ENCODE data around the gene ARL8A. TPM values are rescaled to one million over a fixed set of nuclear protein-coding genes. Genes with fewer than 3 reads are reported as not detected.
"Not testable (repeated sequence)": the region's sequence is repeated elsewhere in the genome, so short reads cannot be mapped to it uniquely, and the experiment has no call there.

The ARL8A gene
- total and polyA plus RNA-seq, 5 donors from 2014 or later, result 6.6 to 84.1 (median 7.9) TPM

DNA sequence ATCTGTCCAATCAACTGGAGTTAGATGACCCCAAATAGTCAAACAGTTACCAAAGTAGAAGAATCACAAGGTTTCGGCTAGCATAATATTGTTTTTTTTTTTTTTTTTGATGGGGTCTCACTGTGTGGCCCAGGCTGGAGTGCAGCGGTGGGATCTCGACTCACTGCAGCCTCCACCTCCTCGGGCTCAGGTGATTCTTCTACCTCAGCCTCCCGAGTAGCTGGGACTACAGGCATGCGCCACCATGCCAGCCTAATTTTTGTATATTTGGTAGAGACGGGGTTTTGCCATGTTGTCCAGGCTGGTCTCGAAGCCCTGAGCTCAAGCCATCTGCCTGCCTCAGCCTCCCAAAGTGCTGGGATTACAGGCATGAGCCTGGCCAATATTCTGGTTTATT lies 1.2 kb upstream of the ARL8A start:
- not testable (repeated sequence) for H3K36me3 Mint-ChIP-seq; DNase-seq; H3K9me3 ChIP-seq (ENCODE audit: control insufficient read depth in 2 of 2, low read length in 2 of 2); H3K9me3 Mint-ChIP-seq; H3K27me3 Mint-ChIP-seq; H3K27me3 ChIP-seq (ENCODE audit: control insufficient read depth, insufficient read depth, low read length); ATAC-seq (ENCODE audit: low read depth in 2 of 2)
- Mint-ChIP-seq H3K4me1 (peaks cover 6 to 38% (median 26%) of the 10 kb centered on the region in 4 donors), H3K4me3 (peak overlapping the region; percentile 91 to 97 (median 92)), H3K27ac (peak overlapping the region; percentile 64 to 96 (median 96))
- Histone ChIP-seq H3K4me3 (ENCODE audit: low read depth, low read length) (peak overlapping the region; percentile 86), H3K36me3 (ENCODE audit: control insufficient read depth, insufficient read depth, low read length) (peaks cover 27% of the 10 kb centered on the region), H3K27ac (ENCODE audit: insufficient read depth, low read length, poor library complexity, severe bottlenecking) (peak overlapping the region; percentile 74), H3K4me1 (ENCODE audit: control insufficient read depth, insufficient read depth, low read length, poor library complexity, severe bottlenecking) (peaks cover 27% of the 10 kb centered on the region)

DNA sequence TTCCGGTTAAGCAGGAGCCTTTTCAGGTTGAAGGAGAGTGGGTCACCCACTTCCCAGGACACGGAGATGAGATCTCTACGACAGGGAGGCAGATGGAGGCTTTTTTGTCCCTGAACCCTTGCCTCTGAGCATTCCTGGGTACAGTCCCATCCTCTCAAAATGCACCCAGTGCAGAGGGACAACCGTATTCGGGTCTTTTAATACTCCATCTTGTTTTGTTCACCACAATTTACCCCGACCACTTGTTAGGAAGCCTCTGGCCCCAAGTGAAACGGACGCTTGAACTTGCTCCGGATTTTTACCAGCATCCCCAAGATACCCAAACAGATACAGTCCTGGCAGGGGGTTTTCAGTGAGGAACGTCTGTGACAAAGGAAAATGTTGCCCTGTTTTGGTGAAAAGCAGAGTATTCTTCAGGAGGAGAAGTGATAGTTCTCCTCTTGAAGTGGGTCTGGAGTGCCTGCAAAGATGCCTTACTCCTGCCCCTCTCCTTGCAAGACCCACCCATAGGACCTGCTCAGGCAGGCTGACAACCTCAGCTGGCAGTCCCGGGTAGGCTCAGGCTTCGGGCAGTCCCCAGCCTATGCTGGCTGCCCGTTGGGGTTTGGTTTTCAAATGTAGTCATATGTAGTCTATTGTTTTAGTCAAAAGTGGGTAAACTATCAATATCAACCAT lies 669 bp upstream of the ARL8A start:
- Histone ChIP-seq H3K36me3 (ENCODE audit: control insufficient read depth, insufficient read depth, low read length) (peaks cover 22% of the 10 kb centered on the region), H3K4me1 (ENCODE audit: control insufficient read depth, insufficient read depth, low read length, poor library complexity, severe bottlenecking) (peaks cover 27% of the 10 kb centered on the region), H3K27me3 (ENCODE audit: control insufficient read depth, insufficient read depth, low read length) (no peaks in the 10 kb centered on the region)

DNA sequence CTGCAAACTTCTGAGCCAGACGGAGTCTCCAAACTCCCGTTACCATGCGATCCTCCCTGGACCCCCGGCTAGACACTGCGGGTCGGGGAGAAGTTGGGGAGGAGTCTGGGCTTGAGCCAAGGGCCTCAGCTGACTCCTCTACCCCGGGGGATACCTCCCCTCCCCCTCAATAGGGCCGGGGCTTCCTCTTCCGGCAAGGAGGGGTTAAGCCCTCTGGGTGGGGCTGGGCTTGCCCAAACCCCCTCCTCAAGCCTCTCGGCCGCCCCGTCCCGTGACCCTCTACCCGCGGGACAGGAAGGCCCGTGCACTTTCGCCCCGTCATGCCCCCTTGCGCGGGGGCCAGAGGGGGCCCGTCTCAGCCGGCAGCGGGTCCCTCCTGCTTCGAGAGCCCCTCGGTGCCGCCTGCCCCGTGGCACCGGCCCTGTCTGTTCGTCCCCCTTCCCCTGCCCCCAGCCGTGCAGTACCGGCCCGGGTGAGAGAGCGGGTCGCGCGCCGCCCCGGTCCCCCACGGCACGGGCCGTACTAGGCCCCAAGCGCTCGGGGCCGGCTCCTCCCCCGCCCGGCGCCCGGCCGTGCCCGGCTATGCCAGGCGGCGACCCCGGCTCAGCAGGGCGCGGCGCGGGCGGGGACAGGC lies 652 bp downstream of the ARL8A start:
- Mint-ChIP-seq H3K27ac (peak overlapping the region; percentile 95 to 98 (median 97)), H3K9me3 (no peaks in the 10 kb centered on the region), H3K36me3 (peaks cover 3% of the 10 kb centered on the region), H3K27me3 (no peaks in the 10 kb centered on the region), H3K4me1 (peaks cover 6 to 50% (median 25%) of the 10 kb centered on the region in 4 donors), H3K4me3 (peak overlapping the region; percentile 92 to 97 (median 97))
- DNase-seq, result peak in 2 of 3 donors; percentile 24 to 59
- H3K27me3 ChIP-seq (ENCODE audit: control insufficient read depth, insufficient read depth, low read length), result no peaks in the 10 kb centered on the region
- H3K36me3 ChIP-seq (ENCODE audit: control insufficient read depth, insufficient read depth, low read length), result peaks cover 14% of the 10 kb centered on the region
- H3K9me3 ChIP-seq (ENCODE audit: control insufficient read depth in 2 of 2, low read length in 2 of 2), result no peaks in the 10 kb centered on the region
- peaks cover 27% of the 10 kb centered on the region for H3K4me1 ChIP-seq (ENCODE audit: control insufficient read depth, insufficient read depth, low read length, poor library complexity, severe bottlenecking)
- H3K27ac ChIP-seq (ENCODE audit: insufficient read depth, low read length, poor library complexity, severe bottlenecking), result peak overlapping the region; percentile 74
- peak overlapping the region; percentile 81 for H3K4me3 ChIP-seq (ENCODE audit: low read depth, low read length)
- ATAC-seq (ENCODE audit: low read depth in 2 of 2), result peak; percentile 42

More for the DNA sequence above, 669 bp upstream of the ARL8A start:
- DNase-seq (peak in 2 of 3 donors; percentile 14 to 39), ATAC-seq (ENCODE audit: low read depth in 2 of 2) (no peak)
- peak overlapping the region; percentile 91 to 97 (median 92) for H3K4me3 Mint-ChIP-seq
- H3K27me3 Mint-ChIP-seq, result no peaks in the 10 kb centered on the region
- peak overlapping the region; percentile 86 for H3K4me3 ChIP-seq (ENCODE audit: low read depth, low read length)
- H3K4me1 Mint-ChIP-seq, result peaks cover 6 to 43% (median 26%) of the 10 kb centered on the region in 4 donors
- H3K36me3 Mint-ChIP-seq, result peaks cover 3% of the 10 kb centered on the region
- no peaks in the 10 kb centered on the region for H3K9me3 ChIP-seq (ENCODE audit: control insufficient read depth in 2 of 2, low read length in 2 of 2)
- no peaks in the 10 kb centered on the region for H3K9me3 Mint-ChIP-seq
- H3K27ac ChIP-seq (ENCODE audit: insufficient read depth, low read length, poor library complexity, severe bottlenecking), result peak overlapping the region; percentile 74
- peak overlapping the region; percentile 64 to 96 (median 96) for H3K27ac Mint-ChIP-seq

DNA sequence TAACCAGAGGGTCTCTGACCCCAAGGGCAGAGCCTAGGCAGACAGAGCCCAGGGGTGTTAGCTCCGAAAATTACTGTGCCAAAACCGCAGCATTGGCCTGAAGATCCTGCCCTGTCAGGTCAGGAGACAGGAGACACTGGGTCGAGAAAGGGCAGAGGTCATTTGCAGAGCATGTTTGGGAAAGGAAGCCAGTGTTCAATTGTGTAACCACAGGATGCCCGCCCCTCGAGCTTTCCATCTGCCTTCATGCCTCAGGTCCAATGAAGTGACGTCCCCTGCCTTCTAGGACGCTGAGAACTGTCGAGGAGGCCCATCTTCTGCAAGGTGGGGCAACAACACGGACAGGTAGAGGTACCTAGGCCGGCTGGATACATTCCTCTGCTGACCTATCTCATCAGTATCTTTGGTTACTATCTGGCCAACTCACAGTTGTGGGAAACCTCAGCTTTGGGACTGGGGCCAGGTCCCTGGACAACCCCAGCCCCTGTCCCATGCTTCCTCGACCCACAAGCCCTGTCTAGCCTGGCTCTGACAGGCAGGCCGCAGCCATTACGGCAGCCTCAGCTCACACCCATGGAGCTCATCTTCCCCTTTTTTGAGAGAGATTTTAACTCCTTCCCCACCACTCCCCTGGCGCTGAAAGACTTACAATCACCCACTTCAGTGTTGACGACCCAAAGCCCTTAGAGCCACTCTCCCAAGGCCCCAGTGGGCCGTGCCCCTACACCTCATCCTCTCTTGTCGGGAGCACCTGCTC lies 1.3 kb downstream of the ARL8A start:
- H3K4me3 ChIP-seq (ENCODE audit: low read depth, low read length), result peak overlapping the region; percentile 81
- peaks cover 27% of the 10 kb centered on the region for H3K4me1 ChIP-seq (ENCODE audit: control insufficient read depth, insufficient read depth, low read length, poor library complexity, severe bottlenecking)
- H3K36me3 ChIP-seq (ENCODE audit: control insufficient read depth, insufficient read depth, low read length), result peaks cover 12% of the 10 kb centered on the region
- ATAC-seq (ENCODE audit: low read depth in 2 of 2) (peak; percentile 25 to 33), DNase-seq (peak in 2 of 3 donors; percentile 23 to 38)
- H3K9me3 ChIP-seq (ENCODE audit: control insufficient read depth in 2 of 2, low read length in 2 of 2), result no peaks in the 10 kb centered on the region
- Mint-ChIP-seq H3K36me3 (peaks cover 5% of the 10 kb centered on the region), H3K27ac (peak overlapping the region; percentile 95 to 98 (median 97)), H3K4me1 (peaks cover 6 to 55% (median 26%) of the 10 kb centered on the region in 4 donors), H3K27me3 (no peaks in the 10 kb centered on the region), H3K9me3 (no peaks in the 10 kb centered on the region), H3K4me3 (peak overlapping the region; percentile 92 to 97 (median 97))
- H3K27ac ChIP-seq (ENCODE audit: insufficient read depth, low read length, poor library complexity, severe bottlenecking), result peak overlapping the region; percentile 74
- H3K27me3 ChIP-seq (ENCODE audit: control insufficient read depth, insufficient read depth, low read length), result no peaks in the 10 kb centered on the region

DNA sequence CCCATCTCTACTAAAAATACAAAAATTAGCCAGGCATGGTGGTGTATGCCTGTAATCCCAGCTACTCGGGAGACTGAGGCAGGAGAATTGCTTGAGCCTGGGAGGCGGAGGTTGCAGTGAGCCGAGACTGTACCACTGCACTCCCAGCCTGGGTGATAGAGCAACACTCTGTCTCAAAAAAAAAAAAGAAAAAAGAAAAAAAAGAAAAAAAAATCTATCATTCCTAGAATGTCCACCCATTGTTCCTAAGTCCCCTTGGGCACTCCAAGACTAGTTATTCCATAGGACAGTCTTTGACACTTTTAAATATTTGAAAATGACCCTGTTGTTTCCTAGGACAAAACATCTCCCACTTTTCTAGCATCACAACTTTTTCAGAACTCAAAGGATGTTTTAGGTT lies 3.1 kb downstream of the ARL8A start:
- ATAC-seq (ENCODE audit: low read depth in 2 of 2); H3K27me3 Mint-ChIP-seq; H3K9me3 Mint-ChIP-seq: not testable (repeated sequence)

DNA sequence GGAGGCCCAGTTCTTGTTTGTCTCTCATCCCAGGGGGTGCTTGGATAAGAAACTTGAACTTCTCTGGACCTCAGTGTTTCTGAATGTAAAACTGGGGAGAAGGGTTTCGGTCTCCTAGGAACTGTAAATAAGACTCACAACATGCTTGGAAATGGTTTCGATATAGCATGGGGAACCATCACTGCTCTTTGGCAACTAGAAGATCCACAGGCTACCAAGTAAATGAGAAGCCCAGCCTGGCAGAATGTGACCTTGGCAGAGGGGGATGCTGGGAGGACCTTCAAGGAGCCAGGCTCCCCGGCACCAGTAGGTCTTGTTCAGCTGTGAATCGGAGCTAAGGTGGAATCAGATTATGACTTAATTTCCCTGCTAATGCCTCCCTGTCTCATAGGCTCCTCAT lies 3.7 kb downstream of the ARL8A start:
- Mint-ChIP-seq H3K9me3 (no peaks in the 10 kb centered on the region), H3K4me3 (peak overlapping the region in 3 of 4 donors; percentile 61 to 92 (median 85)), H3K27me3 (no peaks in the 10 kb centered on the region), H3K27ac (peak overlapping the region in 1 of 3 donors; percentile 49), H3K36me3 (peaks cover 10% of the 10 kb centered on the region), H3K4me1 (peaks cover 6 to 50% (median 24%) of the 10 kb centered on the region in 4 donors)
- H3K4me1 ChIP-seq (ENCODE audit: control insufficient read depth, insufficient read depth, low read length, poor library complexity, severe bottlenecking), result peaks cover 27% of the 10 kb centered on the region
- ATAC-seq (ENCODE audit: low read depth in 2 of 2) (no peak), DNase-seq (no peak)
- H3K9me3 ChIP-seq (ENCODE audit: control insufficient read depth in 2 of 2, low read length in 2 of 2), result no peaks in the 10 kb centered on the region
- no peaks in the 10 kb centered on the region for H3K27me3 ChIP-seq (ENCODE audit: control insufficient read depth, insufficient read depth, low read length)
- H3K27ac ChIP-seq (ENCODE audit: insufficient read depth, low read length, poor library complexity, severe bottlenecking), result no peak overlapping the region
- H3K36me3 ChIP-seq (ENCODE audit: control insufficient read depth, insufficient read depth, low read length), result peaks cover 22% of the 10 kb centered on the region
- H3K4me3 ChIP-seq (ENCODE audit: low read depth, low read length), result no peak overlapping the region

More for the DNA sequence above, 3.1 kb downstream of the ARL8A start:
- Mint-ChIP-seq H3K4me1 (peaks cover 6 to 50% (median 25%) of the 10 kb centered on the region in 4 donors), H3K36me3 (peaks cover 10% of the 10 kb centered on the region), H3K4me3 (peak overlapping the region in 1 of 4 donors; percentile 92), H3K27ac (peak overlapping the region in 1 of 3 donors; percentile 49)
- Histone ChIP-seq H3K36me3 (ENCODE audit: control insufficient read depth, insufficient read depth, low read length) (peaks cover 19% of the 10 kb centered on the region), H3K4me1 (ENCODE audit: control insufficient read depth, insufficient read depth, low read length, poor library complexity, severe bottlenecking) (peaks cover 27% of the 10 kb centered on the region)
- H3K4me3 ChIP-seq (ENCODE audit: low read depth, low read length); H3K27me3 ChIP-seq (ENCODE audit: control insufficient read depth, insufficient read depth, low read length); H3K9me3 ChIP-seq (ENCODE audit: control insufficient read depth in 2 of 2, low read length in 2 of 2); H3K27ac ChIP-seq (ENCODE audit: insufficient read depth, low read length, poor library complexity, severe bottlenecking); DNase-seq: not testable (repeated sequence)

DNA sequence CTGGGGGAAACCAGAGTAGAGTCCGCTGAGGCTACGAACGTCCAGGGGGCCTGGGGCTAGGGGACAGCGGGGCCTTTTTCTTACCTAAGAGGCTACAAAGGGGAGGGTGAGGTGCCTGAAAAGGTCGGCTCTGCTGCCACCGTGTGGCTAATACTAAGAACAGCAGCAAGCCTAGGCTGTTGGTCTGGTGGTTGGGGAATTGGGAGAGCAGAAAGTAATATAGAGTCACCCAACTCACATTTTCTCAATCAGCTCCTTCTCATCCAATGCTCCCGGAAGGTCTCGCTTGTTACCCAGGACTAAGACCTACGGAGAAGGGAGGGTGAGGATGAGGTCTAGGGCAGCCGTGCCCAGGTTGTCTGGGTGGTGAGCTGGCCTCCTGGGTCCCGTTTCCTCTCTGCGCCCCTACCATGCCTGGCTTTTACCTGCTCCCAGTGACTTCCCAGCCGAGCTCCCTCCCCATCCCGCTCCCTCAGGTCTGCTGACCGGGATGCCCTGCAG lies 9.3 kb downstream of the ARL8A start:
- Histone ChIP-seq H3K4me1 (ENCODE audit: control insufficient read depth, insufficient read depth, low read length, poor library complexity, severe bottlenecking) (peaks cover 4% of the 10 kb centered on the region), H3K27me3 (ENCODE audit: control insufficient read depth, insufficient read depth, low read length) (no peaks in the 10 kb centered on the region), H3K27ac (ENCODE audit: insufficient read depth, low read length, poor library complexity, severe bottlenecking) (no peak overlapping the region), H3K36me3 (ENCODE audit: control insufficient read depth, insufficient read depth, low read length) (peaks cover 56% of the 10 kb centered on the region), H3K4me3 (ENCODE audit: low read depth, low read length) (no peak overlapping the region), H3K9me3 (ENCODE audit: control insufficient read depth in 2 of 2, low read length in 2 of 2) (no peaks in the 10 kb centered on the region)
- Mint-ChIP-seq H3K4me3 (peak overlapping the region in 2 of 4 donors; percentile 38 to 56), H3K4me1 (peaks cover 0 to 22% (median 5%) of the 10 kb centered on the region in 4 donors), H3K9me3 (no peaks in the 10 kb centered on the region), H3K27me3 (no peaks in the 10 kb centered on the region), H3K36me3 (peaks cover 10% of the 10 kb centered on the region), H3K27ac (no peak overlapping the region)
- peak; percentile 78 to 84 for ATAC-seq (ENCODE audit: low read depth in 2 of 2)
- DNase-seq, result peak; percentile 33 to 67 (median 58)
